Pericardium fibroblast (primary cell): Measurements from ENCODE around the gene CXCL12. TPM values are rescaled to one million over a fixed set of nuclear protein-coding genes. Genes with fewer than 3 reads are reported as not detected.

Source experiments
- total RNA-seq: library from RNA; depleted of rRNA; stranded (reverse); fragments of >200 nt; gene quantifications from 2 replicates; pipeline ENCODE4 v1.2.3, GENCODE V29; 2015

The CXCL12 gene
- 43.1 and 53.3 TPM in 2 replicates for total RNA-seq

DNA sequence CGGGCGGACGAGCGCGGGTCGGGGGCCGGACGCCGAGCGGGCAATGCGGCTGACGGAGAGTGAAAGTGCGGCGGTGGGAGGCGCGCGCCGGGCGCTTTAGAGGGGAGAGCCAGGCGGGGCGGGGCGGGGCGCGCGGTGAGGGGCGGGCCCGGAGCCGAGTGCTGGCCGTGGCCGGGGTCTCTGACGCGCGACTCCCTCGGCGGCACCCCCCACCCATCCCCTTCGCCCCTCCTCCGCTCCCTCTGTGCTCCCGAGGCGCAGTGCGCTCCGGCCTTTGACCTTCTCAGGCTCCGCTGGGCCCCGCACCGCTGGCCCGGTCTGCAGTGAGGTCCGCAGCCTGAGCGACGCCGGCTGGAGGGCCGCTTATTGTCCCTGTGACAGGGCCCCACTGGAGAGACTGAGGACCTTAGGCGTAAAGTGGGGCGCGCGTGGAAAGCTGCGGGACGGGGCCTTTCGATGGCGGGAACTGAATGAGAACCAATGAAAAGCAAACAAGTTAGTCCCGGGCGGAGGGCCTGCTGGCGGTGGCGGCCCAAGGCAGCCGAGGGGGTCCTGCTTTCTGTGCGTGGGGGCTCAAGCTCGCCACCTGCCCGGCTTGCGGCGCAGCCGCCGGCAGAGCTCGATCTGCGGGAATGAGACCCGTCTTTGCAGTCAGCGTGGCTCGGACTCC lies at the start of gene CXCL12:
CXCL12 (minus strand) TSS at position 72 of the 670 bp plus-strand sequence. CDS start 92 bp downstream, outside the sequence.

